HepG2 (cell line): ENCODE measurements around the gene CCNG1. TPM values are rescaled to one million over a fixed set of nuclear protein-coding genes. Genes with fewer than 3 reads are reported as not detected.

Source experiments
- ATAC-seq: fragments of 200-7000 bp; cut with Tn5 transposase; 3 replicates; pipeline ENCODE4 v1.9.1; 2020; ENCODE audit warnings: mild to moderate bottlenecking, moderate library complexity
- BruUV-seq: library from RNA; stranded (reverse); fragments of 400-500 nt; replicated peaks from 2 replicates; lab custom pipeline; 2021; lab: Mats Ljungman, UMichigan
- CTCF ChIA-PET: fragments of 300-600 bp; formaldehyde crosslinking; extraction: SDS; loops from one replicate; lab custom pipeline; 2021; ENCODE audit warnings: low total read pairs, inconsistent platforms, low intra/inter-chr PET ratio; lab: Yijun Ruan, JAX
- POLR2A ChIA-PET: fragments of 350-600 bp; sonication (Branson Sonifier 250); formaldehyde crosslinking; loops from one replicate; lab custom pipeline; 2020; ENCODE audit warnings: antibody characterized with exemption, inconsistent platforms; lab: Yijun Ruan, JAX
- DNase-seq: peaks from one replicate; pipeline ENCODE4 v3.0.0-alpha.2; 2015; ENCODE audit warnings: low spot score
- FAIRE-seq: peaks from 3 replicates; lab custom pipeline; 2011; peaks lifted over from hg19 to GRCh38; lab: Jason Lieb, UNC
- H2AFZ ChIP-seq: one replicate; pipeline ENCODE4 v1.6.1; 2011; ENCODE audit warnings: low read length, inconsistent platforms
- H3K27ac ChIP-seq: fragments of 300-600 bp; 3 replicates; pipeline ENCODE4 v1.8.0; 2011; ENCODE audit warnings: mixed run types, mild to moderate bottlenecking, mixed read lengths, low read length, inconsistent platforms; ENCODE audit not compliant: insufficient read depth; ENCODE audit errors: extremely low read length
- H3K27me3 ChIP-seq, 2 experiments: fragments of 200-600 bp in 1 of 2; 2 replicates in 1 of 2; 3 replicates in 1 of 2; pipeline versions ENCODE4 v1.6.0 to v1.8.0; 2011; ENCODE audit warnings: low read length in 2 of 2, mild to moderate bottlenecking in 2 of 2, moderate library complexity in 2 of 2, inconsistent platforms in 1 of 2; ENCODE audit not compliant: insufficient read depth in 2 of 2, control insufficient read depth in 1 of 2
- H3K36me3 ChIP-seq, 2 experiments: fragments of 200-600 bp in 1 of 2; replicated peaks in 1 of 2; 2 replicates in 1 of 2; 3 replicates in 1 of 2; pipeline versions ENCODE4 v1.5.1 to v1.8.0; 2011; ENCODE audit warnings: low read length in 2 of 2, inconsistent platforms in 1 of 2; ENCODE audit not compliant: insufficient read depth in 2 of 2, control insufficient read depth in 1 of 2
- H3K4me1 ChIP-seq: 2 replicates; pipeline ENCODE4 v1.5.1; 2012; ENCODE audit warnings: low read length, inconsistent platforms; ENCODE audit not compliant: insufficient read depth
- H3K4me2 ChIP-seq: 2 replicates; pipeline ENCODE4 v1.6.0; 2011; ENCODE audit warnings: low read depth, low read length, inconsistent platforms
- H3K4me3 ChIP-seq, 3 experiments: fragments of 200-600 bp in 1 of 3; sonication (generic), shearing (Covaris generic) in 1 of 3; replicated peaks in 1 of 3; 2 replicates each; pipeline ENCODE4 v1.5.1; 2011 to 2016; ENCODE audit warnings: low read length in 3 of 3, inconsistent platforms in 2 of 3, low read depth in 2 of 3, mild to moderate bottlenecking in 2 of 3, control low read depth in 1 of 3, mixed read lengths in 1 of 3; ENCODE audit not compliant: insufficient read depth in 1 of 3
- H3K79me2 ChIP-seq: one replicate; pipeline ENCODE4 v1.6.1; 2011; ENCODE audit warnings: low read length, inconsistent platforms; ENCODE audit not compliant: insufficient read depth
- H3K9ac ChIP-seq: 2 replicates; pipeline ENCODE4 v1.6.0; 2011; ENCODE audit warnings: mild to moderate bottlenecking, low read depth, low read length, inconsistent platforms; ENCODE audit not compliant: insufficient read depth
- H3K9me3 ChIP-seq: 2 replicates; pipeline ENCODE4 v1.5.1; 2012; ENCODE audit warnings: mild to moderate bottlenecking, low read length
- H4K20me1 ChIP-seq: 2 replicates; pipeline ENCODE4 v1.6.0; 2011; ENCODE audit warnings: inconsistent platforms, mild to moderate bottlenecking, low read length, moderate library complexity; ENCODE audit not compliant: insufficient read depth
- CBX2 ChIP-seq, 2 experiments: fragments of 200-600 bp in 1 of 2; sonication (generic); formaldehyde crosslinking in 1 of 2; IDR thresholded peaks; 2 replicates each; pipeline versions ENCODE4 v1.7.0 to v1.8.1; 2018 to 2022; ENCODE audit warnings: low read depth in 2 of 2, low read length in 1 of 2, mild to moderate bottlenecking in 1 of 2, missing genetic modification reagents in 1 of 2
- CENPBD1 ChIP-seq: sonication (generic); formaldehyde crosslinking; IDR thresholded peaks from 2 replicates; pipeline ENCODE4 v1.8.0; 2022; ENCODE audit warnings: missing genetic modification reagents, low read depth, mild to moderate bottlenecking, borderline replicate concordance
- SETDB1 ChIP-seq: sonication (generic); formaldehyde crosslinking; IDR thresholded peaks from 2 replicates; pipeline ENCODE4 v1.5.1; 2020; ENCODE audit warnings: missing genetic modification reagents, mild to moderate bottlenecking, borderline replicate concordance
- SKI ChIP-seq: fragments of 450-650 bp; IDR thresholded peaks from one replicate; pipeline ENCODE4 v1.6.1; 2018; ENCODE audit warnings: mild to moderate bottlenecking; ENCODE audit not compliant: partially characterized antibody
- TRAFD1 ChIP-seq: sonication (generic); formaldehyde crosslinking; IDR thresholded peaks from 2 replicates; pipeline ENCODE4 v1.5.1; 2020; ENCODE audit warnings: missing genetic modification reagents, mild to moderate bottlenecking, borderline replicate concordance
- ZKSCAN8 ChIP-seq: IDR thresholded peaks from 2 replicates; pipeline ENCODE4 v1.6.1; 2016; ENCODE audit warnings: borderline replicate concordance, missing genetic modification reagents, missing compliant biosample characterization
- ZMYM2 ChIP-seq: sonication (generic); formaldehyde crosslinking; IDR thresholded peaks from 2 replicates; pipeline ENCODE4 v1.8.0; 2022; ENCODE audit warnings: mild to moderate bottlenecking, missing genetic modification reagents
- ZNF160 ChIP-seq: sonication (generic); formaldehyde crosslinking; IDR thresholded peaks from 2 replicates; pipeline ENCODE4 v1.8.0; 2022; ENCODE audit warnings: mild to moderate bottlenecking, inconsistent platforms, missing genetic modification reagents
- ZNF496 ChIP-seq: sonication (generic); formaldehyde crosslinking; IDR thresholded peaks from 2 replicates; pipeline ENCODE4 v1.8.1; 2023; ENCODE audit warnings: mild to moderate bottlenecking, moderate library complexity, missing genetic modification reagents; ENCODE audit not compliant: insufficient replicate concordance
- WGBS: methylation state at CpG from one replicate; pipeline ENCODE4 v1.1.6; 2017; ENCODE audit warnings: low lambda C conversion rate; 5-methylcytosine and 5-hydroxymethylcytosine counted together
- in situ Hi-C: cut with HindIII; loops from 2 replicates; pipeline ENCODE4 v1.10.0; 2017; ENCODE audit warnings: low pct_unique_long_range_greater_than_20kb; ENCODE audit not compliant: extremely low pct_ligation_motif_present
- intact Hi-C: fragments of 100-400 bp; cut with micrococcal nuclease; formaldehyde crosslinking; loops from one replicate; pipeline ENCODE4 v1.10.0; 2022; ENCODE audit not compliant: unreplicated experiment
- polyA plus RNA-seq, 8 experiments: library from polyadenylated mRNA; depleted of rRNA in 3 of 8; stranded (reverse) in 7 of 8; unstranded in 1 of 8; fragments of >200 nt; fragmentation: Illumina TruSeq in 4 of 8; extraction: Trizol in 4 of 8; gene quantifications; 2 replicates each; pipeline versions ENCODE4 v1.2.1 to v1.2.3, GENCODE V29; 2011 to 2016; ENCODE audit warnings: low read depth in 4 of 8, missing spikeins in 1 of 8, mixed read lengths in 1 of 8; ENCODE audit not compliant: insufficient read depth in 1 of 8
- total RNA-seq, 5 experiments: library from RNA; depleted of rRNA; stranded (reverse); fragments of >200 nt; fragmentation: Illumina TruSeq; extraction: Trizol; gene quantifications; 2 replicates each; pipeline ENCODE4 v1.2.3, GENCODE V29; 2016; ENCODE audit warnings: low read depth in 1 of 5

The CCNG1 gene
- total and polyA plus RNA-seq, 2 of the 13 experiments (the other 11 are each of a cell fraction or from before 2014, with no cell fraction given), result 181 to 353 TPM

GRCh38 chr5:163407034-163407655 is 30.2 kb upstream of the CCNG1 start:
- no peak overlapping the region for H3K27ac ChIP-seq
- intact Hi-C loops, result loop anchor here (5.0 kb wide), 1 partner anchor 1555 kb away; no protein-coding TSS in a partner anchor

More at GRCh38 chr5:163407034-163407655, 30.2 kb upstream of the CCNG1 start:
- H2AFZ ChIP-seq, result no peak overlapping the region
- no peak for FAIRE-seq
- in situ Hi-C loops, result loop anchor here (25.0 kb wide), 1 partner anchor 1870 kb away; the partner anchor contains the start of gene GABRB2
- no peak for DNase-seq
- H4K20me1 ChIP-seq, result no peaks in the 10 kb centered on the region
- WGBS, result 41% methylated on average over 2 of the region's 2 CpGs
- CTCF ChIA-PET, result interaction anchor here (1.8 kb wide), 1 partner anchor 1199 kb away, joined by 5 read pairs; no protein-coding TSS in a partner anchor
- no peaks in the 10 kb centered on the region for H3K9me3 ChIP-seq
- no peaks in the 10 kb centered on the region for H3K4me1 ChIP-seq
- no peaks in the 10 kb centered on the region for H3K27me3 ChIP-seq
- ATAC-seq, result no peak
- H3K4me3 ChIP-seq, result no peak overlapping the region
- no peak for TF ChIP-seq CENPBD1
- TF ChIP-seq ZNF496 (CRISPR knock-in tag), result no peak
- no peak for TF ChIP-seq ZNF160 (CRISPR knock-in tag)
- TF ChIP-seq ZKSCAN8 (CRISPR knock-in tag), result no peak
- no peak for TF ChIP-seq TRAFD1 (CRISPR knock-in tag)
- TF ChIP-seq CBX2 (IDR thresholded peaks at IDR 0.05; ENCODE audit: low read depth, low read length), result no peak
- TF ChIP-seq CBX2 (CRISPR knock-in tag; IDR thresholded peaks at IDR 0.05; ENCODE audit: low read depth), result no peak
- no peak for TF ChIP-seq SKI
- no peak for TF ChIP-seq SETDB1 (CRISPR knock-in tag)
- no peak for TF ChIP-seq ZMYM2 (CRISPR knock-in tag)
- no TSS peak for BruUV-seq
- no peak overlapping the region for H3K4me2 ChIP-seq
- H3K79me2 ChIP-seq, result no peaks in the 10 kb centered on the region
- no peak overlapping the region for H3K9ac ChIP-seq
- POLR2A ChIA-PET, result no interaction called here
- no peaks in the 10 kb centered on the region for H3K36me3 ChIP-seq
